ENCODE data around the gene RNF126.

The RNF126 gene

DNA sequence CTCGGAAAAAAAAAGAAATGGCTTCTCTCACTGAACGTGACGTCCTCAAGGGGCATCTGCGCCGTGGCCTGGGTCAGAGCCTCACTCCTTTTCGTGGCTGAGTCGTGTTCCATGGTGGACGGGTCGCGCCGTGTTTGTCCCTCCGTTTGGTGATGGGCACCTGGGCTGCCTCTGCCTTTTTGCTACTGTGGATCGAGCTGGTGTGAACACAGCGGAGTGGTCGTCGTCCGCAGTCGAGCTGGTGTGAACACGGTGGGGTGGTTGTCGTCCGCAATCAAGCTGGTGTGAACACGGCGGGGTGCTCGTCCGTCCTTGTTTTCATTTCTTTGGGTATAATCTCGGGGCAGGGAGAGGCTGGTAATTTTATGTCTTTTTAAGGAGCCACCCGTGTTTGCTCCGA is 61.7 kb downstream of the RNF126 start:
- no peak overlapping the region for H2AFZ ChIP-seq (ENCODE audit: low read depth, low read length)
- H3K9ac ChIP-seq (ENCODE audit: low read length), result no peak overlapping the region
- H3K9me3 ChIP-seq (ENCODE audit: insufficient read depth, low read length), result no peaks in the 10 kb centered on the region
- H3K4me1 ChIP-seq (ENCODE audit: low read length), result no peaks in the 10 kb centered on the region
- H3K27ac ChIP-seq (ENCODE audit: low read length), result no peak overlapping the region
- H4K20me1 ChIP-seq (ENCODE audit: insufficient read depth, low read length), result no peaks in the 10 kb centered on the region
- H3K36me3 ChIP-seq (replicated peaks; ENCODE audit: low read depth, low read length), result peaks cover 12% of the 10 kb centered on the region
- H3K4me3 ChIP-seq (ENCODE audit: low read length), result no peak overlapping the region
- H3K79me2 ChIP-seq (ENCODE audit: low read length), result no peaks in the 10 kb centered on the region
- H3K27me3 ChIP-seq (ENCODE audit: low read depth, low read length), result no peaks in the 10 kb centered on the region
- H3K4me2 ChIP-seq (ENCODE audit: low read length), result no peak overlapping the region
- no peak for TF ChIP-seq EZH2phosphoT487 (IDR thresholded peaks at IDR 0.05; ENCODE audit: low read depth)
- TF ChIP-seq, protein P1, sequence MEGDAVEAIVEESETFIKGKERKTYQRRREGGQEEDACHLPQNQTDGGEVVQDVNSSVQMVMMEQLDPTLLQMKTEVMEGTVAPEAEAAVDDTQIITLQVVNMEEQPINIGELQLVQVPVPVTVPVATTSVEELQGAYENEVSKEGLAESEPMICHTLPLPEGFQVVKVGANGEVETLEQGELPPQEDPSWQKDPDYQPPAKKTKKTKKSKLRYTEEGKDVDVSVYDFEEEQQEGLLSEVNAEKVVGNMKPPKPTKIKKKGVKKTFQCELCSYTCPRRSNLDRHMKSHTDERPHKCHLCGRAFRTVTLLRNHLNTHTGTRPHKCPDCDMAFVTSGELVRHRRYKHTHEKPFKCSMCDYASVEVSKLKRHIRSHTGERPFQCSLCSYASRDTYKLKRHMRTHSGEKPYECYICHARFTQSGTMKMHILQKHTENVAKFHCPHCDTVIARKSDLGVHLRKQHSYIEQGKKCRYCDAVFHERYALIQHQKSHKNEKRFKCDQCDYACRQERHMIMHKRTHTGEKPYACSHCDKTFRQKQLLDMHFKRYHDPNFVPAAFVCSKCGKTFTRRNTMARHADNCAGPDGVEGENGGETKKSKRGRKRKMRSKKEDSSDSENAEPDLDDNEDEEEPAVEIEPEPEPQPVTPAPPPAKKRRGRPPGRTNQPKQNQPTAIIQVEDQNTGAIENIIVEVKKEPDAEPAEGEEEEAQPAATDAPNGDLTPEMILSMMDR (IDR thresholded peaks at IDR 0.05; ENCODE audit: low read depth, low read length), result no peak
